A673 (cell line): Measurements from ENCODE around the gene PDE4C.

Experiments used
- EZH2 ChIP-seq: fragments of 200-600 bp; sonication (generic); IDR thresholded peaks from 2 replicates; pipeline ENCODE4 v1.6.1; 2017; ENCODE audit warnings: borderline replicate concordance, low read depth, mild to moderate bottlenecking, mixed read lengths, antibody characterized with exemption, low read length; ENCODE audit not compliant: poor library complexity, severe bottlenecking
- TF ChIP-seq, protein P1 (sequence below): fragments of 300-800, 200-600 bp; sonication (generic); conservative IDR thresholded peaks from 2 replicates; pipeline ENCODE4 v1.5.1; 2017; ENCODE audit warnings: low read depth, mild to moderate bottlenecking, antibody characterized with exemption, low read length, moderate library complexity, mixed read lengths

DNA sequence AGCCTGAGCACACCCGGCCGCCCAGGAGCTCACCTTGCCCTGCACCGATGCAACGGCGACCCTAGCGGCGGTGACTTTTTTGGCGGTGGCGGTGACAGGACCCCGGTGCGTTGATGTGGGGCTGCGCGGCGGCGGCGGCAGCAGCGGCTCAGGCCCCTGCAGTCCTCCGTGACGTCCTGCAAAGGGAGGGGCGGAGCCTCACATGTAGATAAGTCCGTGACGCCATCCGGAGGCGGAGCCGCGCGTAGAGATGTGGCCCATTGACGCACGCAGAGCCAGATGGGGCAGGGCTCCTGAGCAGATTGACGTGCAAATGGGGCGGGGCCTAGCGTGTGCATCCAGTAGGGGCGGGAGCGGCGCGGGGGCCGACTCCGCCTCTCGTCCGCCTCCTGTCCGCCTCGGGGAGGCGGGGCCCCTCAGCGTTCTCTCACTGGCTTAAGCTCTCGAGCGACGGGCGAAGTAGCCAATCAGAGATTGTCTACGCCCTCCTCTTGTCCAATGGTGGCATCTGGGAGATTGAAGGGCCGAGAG, 22.3 kb downstream of the PDE4C start, which contains the start of gene RAB3A:
- TF ChIP-seq, protein P1, sequence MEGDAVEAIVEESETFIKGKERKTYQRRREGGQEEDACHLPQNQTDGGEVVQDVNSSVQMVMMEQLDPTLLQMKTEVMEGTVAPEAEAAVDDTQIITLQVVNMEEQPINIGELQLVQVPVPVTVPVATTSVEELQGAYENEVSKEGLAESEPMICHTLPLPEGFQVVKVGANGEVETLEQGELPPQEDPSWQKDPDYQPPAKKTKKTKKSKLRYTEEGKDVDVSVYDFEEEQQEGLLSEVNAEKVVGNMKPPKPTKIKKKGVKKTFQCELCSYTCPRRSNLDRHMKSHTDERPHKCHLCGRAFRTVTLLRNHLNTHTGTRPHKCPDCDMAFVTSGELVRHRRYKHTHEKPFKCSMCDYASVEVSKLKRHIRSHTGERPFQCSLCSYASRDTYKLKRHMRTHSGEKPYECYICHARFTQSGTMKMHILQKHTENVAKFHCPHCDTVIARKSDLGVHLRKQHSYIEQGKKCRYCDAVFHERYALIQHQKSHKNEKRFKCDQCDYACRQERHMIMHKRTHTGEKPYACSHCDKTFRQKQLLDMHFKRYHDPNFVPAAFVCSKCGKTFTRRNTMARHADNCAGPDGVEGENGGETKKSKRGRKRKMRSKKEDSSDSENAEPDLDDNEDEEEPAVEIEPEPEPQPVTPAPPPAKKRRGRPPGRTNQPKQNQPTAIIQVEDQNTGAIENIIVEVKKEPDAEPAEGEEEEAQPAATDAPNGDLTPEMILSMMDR = no peak
- no peak for TF ChIP-seq EZH2
